ENCODE data around the gene ALDOB. TPM values are rescaled to one million over a fixed set of nuclear protein-coding genes. Genes with fewer than 3 reads are reported as not detected.

ALDOB gene
- total and polyA plus RNA-seq, 2 of the 13 experiments (the other 11 are each of a cell fraction or from before 2014, with no cell fraction given): 0.29 to 0.97 TPM

DNA sequence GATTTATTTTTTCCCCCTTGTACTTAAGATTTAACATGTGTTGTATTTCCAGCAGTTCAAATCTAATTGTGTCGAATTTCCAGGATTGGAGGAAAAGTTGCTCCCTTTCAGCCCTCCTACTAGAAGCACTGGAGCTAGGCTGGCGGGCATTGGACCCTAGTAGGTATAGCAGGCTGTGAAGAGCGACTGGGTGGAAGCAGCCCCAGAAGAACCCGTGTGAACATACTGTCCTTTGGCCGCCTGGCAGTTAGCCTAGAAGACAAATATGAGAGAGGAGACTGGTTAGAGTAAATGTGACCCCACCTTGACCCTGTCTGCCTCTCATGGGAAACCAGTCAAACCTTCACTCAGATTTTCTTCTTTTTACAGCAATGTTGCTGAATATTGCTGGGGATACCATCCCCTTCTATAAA is 13.9 kb downstream of the ALDOB start (continued):
- no peak for TF ChIP-seq CENPT (CRISPR knock-in tag; IDR thresholded peaks at IDR 0.05; ENCODE audit: low read depth)
- TF ChIP-seq, protein P1, sequence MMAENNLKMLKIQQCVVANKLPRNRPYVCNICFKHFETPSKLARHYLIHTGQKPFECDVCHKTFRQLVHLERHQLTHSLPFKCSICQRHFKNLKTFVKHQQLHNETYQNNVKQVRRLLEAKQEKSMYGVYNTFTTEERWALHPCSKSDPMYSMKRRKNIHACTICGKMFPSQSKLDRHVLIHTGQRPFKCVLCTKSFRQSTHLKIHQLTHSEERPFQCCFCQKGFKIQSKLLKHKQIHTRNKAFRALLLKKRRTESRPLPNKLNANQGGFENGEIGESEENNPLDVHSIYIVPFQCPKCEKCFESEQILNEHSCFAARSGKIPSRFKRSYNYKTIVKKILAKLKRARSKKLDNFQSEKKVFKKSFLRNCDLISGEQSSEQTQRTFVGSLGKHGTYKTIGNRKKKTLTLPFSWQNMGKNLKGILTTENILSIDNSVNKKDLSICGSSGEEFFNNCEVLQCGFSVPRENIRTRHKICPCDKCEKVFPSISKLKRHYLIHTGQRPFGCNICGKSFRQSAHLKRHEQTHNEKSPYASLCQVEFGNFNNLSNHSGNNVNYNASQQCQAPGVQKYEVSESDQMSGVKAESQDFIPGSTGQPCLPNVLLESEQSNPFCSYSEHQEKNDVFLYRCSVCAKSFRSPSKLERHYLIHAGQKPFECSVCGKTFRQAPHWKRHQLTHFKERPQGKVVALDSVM (CRISPR knock-in tag; IDR thresholded peaks at IDR 0.05): no peak
- peak; percentile 33; the same call in 1 of the 2 replicates for TF ChIP-seq GATAD1 (CRISPR knock-in tag; IDR thresholded peaks at IDR 0.05)
- peak; percentile 96 for TF ChIP-seq TBL1XR1 (IDR thresholded peaks at IDR 0.05; ENCODE audit: borderline replicate concordance, low read length, partially characterized antibody)
- TF ChIP-seq, protein P2, sequence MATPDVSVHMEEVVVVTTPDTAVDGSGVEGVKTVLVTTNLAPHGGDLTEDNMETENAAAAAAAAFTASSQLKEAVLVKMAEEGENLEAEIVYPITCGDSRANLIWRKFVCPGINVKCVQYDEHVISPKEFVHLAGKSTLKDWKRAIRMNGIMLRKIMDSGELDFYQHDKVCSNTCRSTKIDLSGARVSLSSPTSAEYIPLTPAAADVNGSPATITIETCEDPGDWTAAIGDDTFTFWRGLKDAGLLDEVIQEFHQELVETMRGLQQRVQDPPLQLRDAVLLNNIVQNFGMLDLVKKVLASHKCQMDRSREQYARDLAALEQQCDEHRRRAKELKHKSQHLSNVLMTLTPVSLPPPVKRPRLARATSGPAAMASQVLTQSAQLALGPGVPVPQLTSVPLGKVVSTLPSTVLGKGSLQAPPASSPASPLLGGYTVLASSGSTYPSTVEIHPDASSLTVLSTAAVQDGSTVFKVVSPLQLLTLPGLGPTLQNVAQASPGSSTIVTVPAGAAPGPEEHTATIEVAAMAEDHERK (CRISPR knock-in tag; IDR thresholded peaks at IDR 0.05; ENCODE audit: low read depth): no peak
- no peak for TF ChIP-seq ZNF572 (CRISPR knock-in tag; IDR thresholded peaks at IDR 0.05)
- no peak for TF ChIP-seq ZNF124 (CRISPR knock-in tag; IDR thresholded peaks at IDR 0.05)
- TF ChIP-seq, protein P3, sequence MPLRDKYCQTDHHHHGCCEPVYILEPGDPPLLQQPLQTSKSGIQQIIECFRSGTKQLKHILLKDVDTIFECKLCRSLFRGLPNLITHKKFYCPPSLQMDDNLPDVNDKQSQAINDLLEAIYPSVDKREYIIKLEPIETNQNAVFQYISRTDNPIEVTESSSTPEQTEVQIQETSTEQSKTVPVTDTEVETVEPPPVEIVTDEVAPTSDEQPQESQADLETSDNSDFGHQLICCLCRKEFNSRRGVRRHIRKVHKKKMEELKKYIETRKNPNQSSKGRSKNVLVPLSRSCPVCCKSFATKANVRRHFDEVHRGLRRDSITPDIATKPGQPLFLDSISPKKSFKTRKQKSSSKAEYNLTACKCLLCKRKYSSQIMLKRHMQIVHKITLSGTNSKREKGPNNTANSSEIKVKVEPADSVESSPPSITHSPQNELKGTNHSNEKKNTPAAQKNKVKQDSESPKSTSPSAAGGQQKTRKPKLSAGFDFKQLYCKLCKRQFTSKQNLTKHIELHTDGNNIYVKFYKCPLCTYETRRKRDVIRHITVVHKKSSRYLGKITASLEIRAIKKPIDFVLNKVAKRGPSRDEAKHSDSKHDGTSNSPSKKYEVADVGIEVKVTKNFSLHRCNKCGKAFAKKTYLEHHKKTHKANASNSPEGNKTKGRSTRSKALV (CRISPR knock-in tag; IDR thresholded peaks at IDR 0.05): 0 out of 2 replicates have a peak, but pooled peaks have one; percentile 23
- no peak for TF ChIP-seq SP1 (IDR thresholded peaks at IDR 0.05)
- TF ChIP-seq SP1 (CRISPR knock-in tag; IDR thresholded peaks at IDR 0.05): no peak
- TF ChIP-seq RARG (CRISPR knock-in tag; IDR thresholded peaks at IDR 0.05; ENCODE audit: low read depth): no peak
- TF ChIP-seq, protein P4, sequence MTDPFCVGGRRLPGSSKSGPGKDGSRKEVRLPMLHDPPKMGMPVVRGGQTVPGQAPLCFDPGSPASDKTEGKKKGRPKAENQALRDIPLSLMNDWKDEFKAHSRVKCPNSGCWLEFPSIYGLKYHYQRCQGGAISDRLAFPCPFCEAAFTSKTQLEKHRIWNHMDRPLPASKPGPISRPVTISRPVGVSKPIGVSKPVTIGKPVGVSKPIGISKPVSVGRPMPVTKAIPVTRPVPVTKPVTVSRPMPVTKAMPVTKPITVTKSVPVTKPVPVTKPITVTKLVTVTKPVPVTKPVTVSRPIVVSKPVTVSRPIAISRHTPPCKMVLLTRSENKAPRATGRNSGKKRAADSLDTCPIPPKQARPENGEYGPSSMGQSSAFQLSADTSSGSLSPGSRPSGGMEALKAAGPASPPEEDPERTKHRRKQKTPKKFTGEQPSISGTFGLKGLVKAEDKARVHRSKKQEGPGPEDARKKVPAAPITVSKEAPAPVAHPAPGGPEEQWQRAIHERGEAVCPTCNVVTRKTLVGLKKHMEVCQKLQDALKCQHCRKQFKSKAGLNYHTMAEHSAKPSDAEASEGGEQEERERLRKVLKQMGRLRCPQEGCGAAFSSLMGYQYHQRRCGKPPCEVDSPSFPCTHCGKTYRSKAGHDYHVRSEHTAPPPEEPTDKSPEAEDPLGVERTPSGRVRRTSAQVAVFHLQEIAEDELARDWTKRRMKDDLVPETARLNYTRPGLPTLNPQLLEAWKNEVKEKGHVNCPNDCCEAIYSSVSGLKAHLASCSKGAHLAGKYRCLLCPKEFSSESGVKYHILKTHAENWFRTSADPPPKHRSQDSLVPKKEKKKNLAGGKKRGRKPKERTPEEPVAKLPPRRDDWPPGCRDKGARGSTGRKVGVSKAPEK (CRISPR knock-in tag; IDR thresholded peaks at IDR 0.05; ENCODE audit: borderline replicate concordance): no peak
- TF ChIP-seq, protein P5, sequence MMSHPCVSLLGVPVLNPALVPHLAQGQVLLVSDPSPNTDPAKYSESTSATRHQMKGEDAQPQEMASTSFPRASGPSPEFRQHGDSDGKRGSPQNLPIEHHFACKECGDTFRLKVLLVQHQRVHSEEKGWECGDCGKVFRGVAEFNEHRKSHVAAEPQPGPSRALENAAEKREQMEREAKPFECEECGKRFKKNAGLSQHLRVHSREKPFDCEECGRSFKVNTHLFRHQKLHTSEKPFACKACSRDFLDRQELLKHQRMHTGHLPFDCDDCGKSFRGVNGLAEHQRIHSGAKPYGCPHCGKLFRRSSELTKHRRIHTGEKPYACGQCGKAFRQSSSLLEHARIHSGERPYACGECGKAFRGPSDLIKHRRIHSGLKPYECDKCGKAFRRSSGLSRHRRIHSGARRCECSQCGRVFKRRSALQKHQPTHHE (CRISPR knock-in tag; IDR thresholded peaks at IDR 0.05; ENCODE audit: borderline replicate concordance): peak; percentile 42; the same call in 1 of the 2 replicates
- TF ChIP-seq SIN3A (IDR thresholded peaks at IDR 0.05; ENCODE audit: borderline replicate concordance, low read depth, low read length): no peak
- TF ChIP-seq SIN3B (IDR thresholded peaks at IDR 0.05; ENCODE audit: low read length): no peak
- TF ChIP-seq ZNF850 (CRISPR knock-in tag; conservative IDR thresholded peaks at IDR 0.05): no peak
- TF ChIP-seq ZNF576 (CRISPR knock-in tag; IDR thresholded peaks at IDR 0.05): no peak
- TF ChIP-seq ATAD3A (CRISPR knock-in tag; IDR thresholded peaks at IDR 0.05): no peak
- TF ChIP-seq CBX1 (IDR thresholded peaks at IDR 0.05; ENCODE audit: low read depth): no peak
- no peak for TF ChIP-seq ZNF225 (CRISPR knock-in tag; IDR thresholded peaks at IDR 0.05)
- no peak for TF ChIP-seq JDP2 (CRISPR knock-in tag; IDR thresholded peaks at IDR 0.05; ENCODE audit: borderline replicate concordance)
